ENCODE measurements around the gene ECHS1.

The ECHS1 gene

DNA sequence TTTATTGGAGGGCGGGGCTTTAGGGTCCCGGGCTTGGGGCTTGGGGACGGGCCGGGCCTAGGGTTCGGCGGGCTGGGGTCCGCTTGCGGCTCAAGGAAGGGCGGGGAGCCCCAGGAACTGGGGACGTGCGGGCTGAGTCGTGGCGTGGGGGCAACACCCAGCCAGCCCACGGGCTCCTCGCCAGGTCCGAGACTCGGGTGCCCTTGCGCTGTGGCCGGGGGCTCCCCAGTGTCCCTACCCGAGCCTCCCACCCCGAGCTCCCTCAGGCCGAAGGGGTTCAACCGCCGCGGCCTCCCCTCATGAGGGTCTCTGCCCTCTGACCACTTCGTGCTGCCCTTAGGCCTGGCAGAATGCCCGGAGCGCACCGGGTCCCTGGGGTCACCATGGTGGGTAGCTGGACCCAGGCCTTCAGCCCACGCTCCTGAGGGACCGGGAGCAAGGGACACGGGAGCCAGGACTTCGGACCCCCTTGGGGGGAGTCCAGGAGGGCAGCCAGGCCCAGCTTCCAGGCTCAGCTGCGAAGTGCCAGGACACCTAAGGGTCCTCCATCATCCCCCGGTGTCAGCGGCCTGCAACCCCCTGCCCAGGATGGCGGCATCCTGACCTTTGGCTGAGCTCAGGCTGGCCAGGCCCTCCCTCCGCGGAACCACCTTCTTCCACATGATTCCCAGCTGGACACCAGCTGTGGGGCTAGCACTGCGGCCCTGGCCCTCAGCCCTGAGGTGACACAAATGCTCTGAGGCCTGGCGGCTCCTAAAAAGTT lies 14.8 kb downstream of the ECHS1 start:
- DNase-seq (ENCODE audit: low spot score) = no peak

DNA sequence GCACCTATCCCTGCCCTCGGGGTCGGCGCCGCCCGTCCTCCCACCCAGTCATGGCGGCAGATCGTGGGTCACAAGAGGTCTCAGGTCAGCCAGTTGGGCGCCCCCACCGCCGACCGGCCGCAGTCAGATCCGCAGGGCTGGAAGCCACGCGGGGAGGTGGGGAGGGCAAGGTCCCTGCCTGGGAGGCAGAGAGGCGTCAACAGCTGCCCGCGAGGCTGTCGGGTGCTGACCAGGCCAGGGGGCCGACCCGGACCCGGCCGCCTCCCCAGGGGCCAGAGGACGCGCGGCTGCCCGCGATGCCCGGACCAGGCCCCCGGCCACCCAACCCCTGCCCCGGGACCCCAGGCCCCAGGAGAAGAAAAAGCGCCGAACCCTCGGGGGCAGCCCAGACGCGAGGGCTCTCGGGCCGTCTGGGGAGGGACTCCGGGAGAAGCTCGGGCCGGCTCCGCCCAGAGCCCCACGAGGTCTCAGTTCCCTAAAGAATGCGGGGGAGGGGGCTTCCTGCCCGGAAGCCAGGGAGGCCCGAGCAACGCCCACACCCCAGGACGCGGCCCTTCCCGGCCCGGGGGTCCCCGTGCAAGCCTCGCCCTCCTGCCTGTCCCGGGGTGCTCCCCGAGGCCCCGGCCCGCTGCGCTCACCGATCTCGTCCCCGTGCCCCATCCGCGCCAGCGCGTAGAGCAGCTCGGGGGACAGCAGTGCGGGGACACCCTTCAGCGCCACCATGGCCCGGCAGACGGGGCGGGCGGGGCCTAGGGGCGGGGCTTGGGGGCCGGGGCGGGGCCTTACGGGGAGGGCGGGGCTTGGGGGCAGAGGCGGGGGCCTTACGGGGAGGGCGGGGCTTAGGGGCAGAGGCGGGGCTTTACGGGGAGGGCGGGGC lies 15.6 kb downstream of the ECHS1 start, which contains the start of gene FUOM:
TSS of gene FUOM (minus strand) at position 735 of the 877 bp plus-strand sequence. CDS start at position 723, 12 bp downstream.
- peak; percentile 59 for DNase-seq (ENCODE audit: low spot score)

DNA sequence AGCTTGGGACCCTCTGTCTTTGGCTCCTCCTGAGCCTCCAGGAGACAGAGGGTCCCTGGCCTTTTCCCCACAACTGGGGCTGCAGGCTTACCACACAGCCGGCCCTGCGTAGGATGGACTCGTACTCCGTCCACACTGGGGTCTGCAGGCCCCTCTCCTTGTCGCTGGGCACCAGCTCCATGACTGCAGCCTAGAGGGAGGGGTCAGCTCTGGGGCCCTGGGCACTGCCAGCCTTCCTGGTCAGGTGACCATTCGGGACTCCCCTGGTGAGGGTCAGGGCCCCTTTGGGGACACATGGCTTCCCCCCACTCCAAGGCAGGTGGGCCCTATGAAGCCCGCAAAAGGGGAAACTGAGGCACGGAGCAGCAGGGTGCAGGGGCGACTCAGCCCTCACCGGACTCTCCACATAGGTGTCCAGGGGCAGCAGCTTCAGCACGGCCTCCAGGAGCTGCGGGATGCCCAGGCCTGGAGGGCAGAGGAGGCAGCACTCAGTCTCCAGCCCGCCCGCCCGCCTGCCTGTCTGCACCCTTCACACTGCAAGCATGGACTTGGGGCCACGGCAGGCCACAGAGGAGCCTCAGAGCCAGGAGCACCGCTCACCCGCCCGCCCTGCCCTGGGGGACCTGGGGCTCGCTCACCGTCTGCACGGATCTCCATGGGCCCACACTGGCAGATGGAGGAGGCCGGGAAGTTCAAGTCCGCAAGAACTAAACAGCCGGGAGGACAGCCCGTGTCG lies 16.4 kb downstream of the ECHS1 start:
- no peak for DNase-seq (ENCODE audit: low spot score)

DNA sequence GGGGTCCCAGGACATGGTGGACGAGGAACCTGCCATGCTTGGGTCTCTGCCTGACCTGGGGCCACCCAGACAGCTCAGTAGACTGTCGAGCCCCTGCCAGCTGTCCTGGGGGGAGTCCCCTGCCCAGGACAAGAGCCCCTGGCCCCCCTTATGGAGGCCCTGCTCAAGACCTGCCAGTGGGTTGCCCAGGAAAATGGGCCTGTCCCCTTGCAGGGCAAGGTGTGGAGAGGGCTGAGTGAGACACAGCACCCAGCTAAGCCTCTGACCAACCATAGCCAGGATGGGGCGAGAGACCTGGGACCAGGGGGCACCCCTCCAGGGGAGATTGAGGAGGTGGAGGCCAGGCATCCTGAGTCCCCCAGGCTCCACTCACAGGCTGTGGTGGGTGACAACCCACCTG lies 17.2 kb downstream of the ECHS1 start:
- DNase-seq (ENCODE audit: low spot score) = no peak

DNA sequence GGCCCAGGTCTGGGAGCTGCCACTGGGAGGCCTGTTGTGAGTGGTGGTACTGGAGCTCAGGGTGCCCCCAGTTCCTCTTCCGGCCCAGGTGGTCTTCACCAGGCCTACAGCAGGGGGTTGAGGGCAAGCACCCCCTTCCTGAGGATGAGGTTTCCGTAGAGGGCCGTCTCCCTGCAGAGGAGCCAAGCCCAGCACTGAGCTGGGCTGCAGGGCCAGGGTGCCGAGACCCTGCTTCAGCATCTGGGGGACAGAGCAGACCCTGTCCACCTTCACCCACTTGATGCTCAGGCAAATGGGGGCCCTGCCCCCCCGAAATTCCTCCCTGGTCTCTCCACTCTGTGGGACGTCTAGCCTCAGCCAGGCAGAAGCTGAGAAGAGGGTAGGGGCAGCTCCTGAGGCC lies 17.9 kb downstream of the ECHS1 start:
- DNase-seq (ENCODE audit: low spot score) = no peak

DNA sequence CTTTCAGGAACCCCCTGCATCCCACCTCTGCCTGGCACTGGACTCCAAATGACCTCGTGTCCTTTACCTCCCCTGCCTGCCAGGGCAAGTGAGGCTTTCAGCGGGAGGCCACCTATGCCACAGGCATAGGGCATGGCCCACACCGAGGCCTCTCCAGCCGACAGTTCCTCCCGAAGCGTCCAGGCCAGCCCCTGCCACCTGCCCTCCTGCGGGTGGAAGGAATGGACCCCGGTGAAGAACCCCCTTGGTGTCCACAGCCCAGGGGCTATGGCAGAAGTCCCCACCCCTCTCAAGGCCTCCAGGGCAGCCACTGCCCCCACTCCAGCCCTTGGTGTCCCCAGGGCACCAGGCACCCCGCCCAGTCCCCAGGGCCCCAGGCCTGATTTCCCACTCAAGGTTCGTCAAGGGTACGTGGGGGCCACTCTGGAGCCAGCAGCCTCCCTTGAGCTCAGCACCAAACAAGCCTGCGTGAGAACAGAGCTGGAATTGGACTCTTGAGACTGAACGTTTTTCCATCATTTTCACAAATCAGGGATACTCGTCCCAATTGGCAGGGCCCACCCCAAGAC lies 18.4 kb downstream of the ECHS1 start:
- no peak for DNase-seq (ENCODE audit: low spot score)

DNA sequence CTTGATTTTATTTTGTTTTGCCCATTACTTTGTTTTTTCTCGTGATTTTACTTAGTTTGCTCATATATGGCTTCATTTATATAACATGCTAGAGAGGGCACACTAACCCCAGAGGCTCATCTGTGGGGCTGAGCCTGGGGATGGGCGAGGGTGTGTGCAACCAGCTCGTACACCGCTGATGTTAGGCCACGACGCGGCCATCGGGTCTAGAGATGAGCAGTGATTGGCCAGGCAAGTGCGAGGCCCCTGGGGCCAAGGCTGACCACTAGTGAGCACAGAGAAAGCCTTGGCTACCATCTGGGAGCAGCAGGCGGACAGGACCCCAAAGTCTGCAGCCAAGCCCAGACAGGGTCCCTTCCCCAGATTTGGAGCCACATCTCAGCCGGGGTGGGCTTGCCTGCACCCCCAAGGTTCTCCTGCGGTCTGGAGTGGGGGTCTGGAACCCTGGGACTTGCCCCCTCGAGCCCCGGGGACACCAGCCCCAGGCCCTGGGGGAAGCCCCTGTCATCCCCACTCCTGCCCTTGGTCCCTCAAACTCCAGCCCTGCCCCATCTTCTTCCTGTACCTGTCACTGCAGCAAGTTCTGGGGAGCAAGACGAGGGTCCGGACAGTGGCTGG lies 19.1 kb downstream of the ECHS1 start:
- no peak for DNase-seq (ENCODE audit: low spot score)

DNA sequence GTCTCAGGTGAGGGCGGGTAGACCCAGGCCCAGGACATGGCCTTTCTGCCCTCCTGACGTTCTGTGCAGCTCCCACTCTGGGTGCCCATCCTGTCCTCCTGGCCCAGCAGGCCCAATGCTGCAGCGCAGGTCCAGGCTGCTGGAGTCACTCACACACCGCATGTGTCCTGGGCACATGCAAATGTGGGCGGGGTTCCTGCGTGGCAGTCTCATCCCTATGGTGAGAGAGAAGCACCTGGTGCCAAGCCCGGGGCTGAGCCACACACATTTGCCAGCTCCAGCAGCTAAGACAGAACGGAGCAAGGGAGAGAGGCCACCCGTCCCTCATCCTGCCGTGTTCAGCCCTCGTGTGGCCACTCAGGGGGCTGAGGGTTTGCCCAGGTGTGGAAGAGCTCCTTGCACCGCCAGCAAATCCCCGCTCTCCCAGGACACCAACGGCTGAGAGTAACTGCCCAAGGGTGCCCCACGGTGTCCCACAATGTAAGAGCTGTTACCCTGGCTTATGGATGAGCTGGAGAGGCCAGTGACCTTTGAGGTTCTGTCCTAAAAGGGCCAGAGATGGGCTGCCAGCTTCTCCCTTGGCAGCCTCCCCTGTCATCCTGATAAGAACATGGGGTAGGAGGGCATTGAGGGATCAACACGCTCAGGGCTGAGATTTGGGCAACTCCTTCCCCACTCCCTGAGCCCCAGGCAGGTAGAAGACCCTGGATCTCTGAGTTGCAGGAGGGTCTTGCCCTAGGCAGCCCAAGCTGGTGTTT lies 19.8 kb downstream of the ECHS1 start:
- no peak for DNase-seq (ENCODE audit: low spot score)

DNA sequence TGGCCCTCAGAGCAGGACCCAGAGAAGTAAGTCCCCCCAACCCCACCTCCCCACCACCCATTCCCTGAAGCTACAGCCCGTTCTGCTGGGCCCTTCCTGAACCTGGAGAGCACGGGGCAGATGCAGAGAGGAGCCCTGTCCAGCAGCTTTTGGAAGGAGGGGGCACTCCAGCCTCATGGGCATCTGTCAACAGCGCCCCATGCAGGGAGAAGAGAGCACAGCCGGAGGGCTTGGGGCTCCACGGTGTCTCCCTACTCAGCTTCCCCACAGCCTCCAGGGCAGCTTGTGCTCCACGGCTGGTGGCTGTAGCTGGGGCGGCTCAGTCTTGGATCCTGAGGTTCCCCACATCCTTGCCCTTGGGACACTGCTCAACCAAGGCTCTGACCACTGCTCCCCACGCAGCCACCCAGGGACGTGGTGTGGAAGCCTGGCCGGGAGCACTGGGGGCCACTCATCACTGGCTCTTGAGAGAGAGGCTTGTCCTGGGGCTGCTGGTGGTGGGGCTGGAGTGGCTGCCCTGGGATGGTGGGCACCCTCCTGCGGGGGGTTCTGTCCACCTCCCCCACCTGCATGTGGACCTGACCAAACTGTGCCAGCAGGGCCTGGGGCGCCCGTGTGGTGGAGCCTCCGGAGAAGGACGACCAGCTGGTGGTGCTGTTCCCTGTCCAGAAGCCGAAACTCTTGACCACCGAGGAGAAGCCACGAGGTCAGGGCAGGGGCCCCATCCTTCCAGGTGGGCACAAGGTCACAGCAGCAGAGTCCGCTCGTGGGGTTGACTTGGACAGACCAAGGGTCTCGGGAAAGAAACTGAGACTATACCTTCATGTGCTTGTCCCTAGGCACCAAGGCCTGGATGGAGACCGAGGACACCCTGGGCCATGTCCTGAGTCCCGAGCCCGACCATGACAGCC lies 21.5 kb downstream of the ECHS1 start:
- no peak for DNase-seq (ENCODE audit: low spot score)

DNA sequence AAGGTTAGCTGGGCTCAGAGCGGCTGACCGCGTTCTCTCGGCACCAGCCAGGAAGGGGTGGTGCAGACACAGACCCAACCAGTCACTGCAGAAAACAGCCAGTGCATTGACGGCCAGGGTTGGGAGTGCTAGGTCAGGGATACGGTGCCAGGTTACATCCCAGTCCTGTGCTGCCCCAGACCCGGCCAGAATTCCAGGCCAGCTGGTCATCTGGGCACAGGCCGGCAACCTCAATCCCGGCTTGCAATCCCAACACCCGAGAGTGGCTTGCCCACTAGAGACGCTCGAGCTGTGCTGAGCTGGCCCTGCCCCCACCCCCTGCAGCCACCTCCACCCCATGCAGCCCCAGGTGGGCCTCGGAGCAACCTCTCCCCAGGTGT lies 22.2 kb downstream of the ECHS1 start:
- DNase-seq (ENCODE audit: low spot score) = no peak

DNA sequence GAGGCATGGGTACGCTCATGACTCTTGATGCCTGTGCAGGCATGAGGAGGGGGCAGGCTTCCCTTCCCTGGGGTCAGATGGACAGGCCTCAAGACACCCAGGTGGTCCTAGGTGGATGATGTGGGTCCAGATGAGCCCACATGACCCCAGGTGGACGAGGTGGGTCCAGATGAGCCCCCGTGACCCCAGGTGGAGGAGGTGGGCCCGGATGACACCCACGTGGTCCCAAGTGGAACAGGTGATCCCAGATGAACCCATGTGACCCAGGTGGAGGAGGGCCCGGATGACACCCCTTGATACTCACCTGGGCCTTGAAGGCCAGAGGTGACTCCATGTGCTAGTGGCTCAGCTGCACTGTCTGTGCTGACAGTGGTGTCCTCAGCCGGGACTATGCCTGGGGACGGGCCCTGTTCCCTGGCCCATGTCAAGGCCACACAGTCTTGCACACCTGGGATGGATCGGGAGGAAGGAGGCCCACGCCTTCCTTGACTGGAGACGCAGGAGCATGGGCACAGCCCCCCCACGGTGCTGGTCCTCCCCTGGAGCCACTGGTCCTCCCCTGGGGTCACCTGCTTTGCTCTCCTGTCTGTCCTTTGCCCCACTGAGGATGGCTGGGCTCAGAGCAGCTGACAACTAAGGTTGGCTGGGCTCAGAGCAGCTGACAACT lies 22.7 kb downstream of the ECHS1 start:
- DNase-seq (ENCODE audit: low spot score) = no peak

DNA sequence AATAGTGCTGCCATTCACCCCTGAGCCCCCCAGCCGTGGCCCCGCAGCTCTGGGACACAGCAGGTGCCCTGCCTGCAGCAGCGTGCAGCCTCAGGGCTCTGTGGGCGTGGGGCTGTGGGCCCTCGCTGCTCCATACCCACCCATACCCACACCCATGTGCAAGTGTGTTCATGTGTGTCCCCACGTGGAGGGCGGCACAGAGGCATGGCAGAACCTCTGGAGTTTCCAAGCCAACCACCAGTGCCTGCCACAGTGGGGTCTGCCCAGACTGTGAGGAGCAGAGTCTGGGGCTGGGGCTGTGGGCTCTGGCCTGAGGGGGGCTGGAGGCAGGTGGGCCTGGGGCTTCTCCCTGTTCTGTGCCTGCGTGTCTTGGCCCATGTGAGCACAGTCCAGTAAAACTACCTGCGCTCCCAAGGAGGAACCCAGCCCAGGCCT lies 23.6 kb downstream of the ECHS1 start:
- no peak for DNase-seq (ENCODE audit: low spot score)

DNA sequence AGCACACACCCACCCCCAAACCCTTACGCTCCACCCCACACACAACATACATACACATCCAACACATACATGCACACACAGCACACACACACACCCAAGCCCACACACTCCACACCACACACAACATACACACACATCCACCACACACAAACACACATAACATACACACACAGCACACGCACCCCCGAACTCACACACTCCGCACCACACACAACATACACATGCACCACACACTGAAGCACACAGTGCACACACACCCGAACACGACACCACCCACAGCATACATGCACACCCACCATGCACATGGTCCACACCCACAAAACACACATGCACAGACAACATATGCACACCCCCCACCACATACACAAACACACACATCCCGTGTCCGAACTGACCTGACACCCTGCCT lies 24.0 kb downstream of the ECHS1 start:
- DNase-seq (ENCODE audit: low spot score) = no peak

DNA sequence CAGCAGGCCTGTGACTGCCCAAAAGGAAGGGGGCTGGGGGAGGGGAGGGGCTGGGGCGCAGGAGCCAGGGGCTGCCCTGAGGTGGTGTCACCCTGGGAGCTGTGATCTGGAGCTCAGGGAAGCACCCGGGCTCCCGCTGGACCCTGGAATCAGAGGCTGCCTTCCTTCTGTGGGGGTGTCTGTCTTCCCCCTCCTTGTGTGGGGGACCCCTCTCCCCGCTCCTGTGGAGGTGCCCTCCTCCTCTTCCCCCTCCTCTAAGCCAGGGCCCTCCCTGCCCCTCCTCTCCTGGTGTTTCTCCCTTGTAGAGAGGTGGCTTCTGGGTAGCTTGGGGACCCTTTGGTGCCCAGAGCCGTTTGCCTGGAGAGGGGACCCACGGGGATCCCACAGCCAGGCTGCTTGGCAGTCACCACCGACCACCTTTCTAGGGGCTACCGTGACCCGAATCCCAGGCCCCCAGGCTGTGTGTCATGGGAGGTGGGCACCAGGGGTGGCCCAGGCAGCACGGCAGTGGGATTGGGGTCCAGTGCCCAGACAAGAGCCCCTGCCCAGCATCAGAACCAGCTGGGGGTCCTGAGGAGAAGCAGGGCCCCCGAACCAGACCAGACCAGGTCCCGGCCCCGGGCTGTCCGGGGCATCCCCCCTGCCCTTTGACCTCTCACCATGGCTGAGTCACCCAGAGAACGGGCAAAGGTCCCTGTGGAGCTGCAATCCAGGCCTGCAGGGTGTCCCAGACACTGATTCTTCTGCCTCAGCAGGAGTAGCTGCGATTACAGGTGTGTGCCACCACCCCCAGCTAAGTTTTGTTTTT lies 25.2 kb downstream of the ECHS1 start:
- no peak for DNase-seq (ENCODE audit: low spot score)

DNA sequence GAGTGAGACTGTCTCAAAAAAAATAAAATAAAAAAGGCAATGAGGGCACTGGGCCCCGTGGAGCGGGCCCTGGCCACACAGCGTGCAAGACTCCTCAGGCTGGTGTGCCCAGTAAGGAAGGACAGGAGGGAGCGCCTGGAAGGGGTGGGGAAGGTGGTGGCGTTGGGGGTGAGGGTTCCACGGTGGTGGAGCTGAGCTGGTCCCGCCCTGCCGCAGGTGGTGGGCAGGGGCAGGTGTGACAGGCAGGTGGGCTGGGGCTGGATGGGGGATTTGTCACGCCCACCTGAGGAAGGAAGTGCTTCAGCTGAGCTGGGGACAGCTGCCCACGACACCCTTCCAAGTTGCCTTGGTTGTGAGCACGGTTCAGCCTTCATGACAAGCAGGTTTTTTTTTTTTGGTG lies 26.7 kb downstream of the ECHS1 start:
- DNase-seq (ENCODE audit: low spot score) = no peak

DNA sequence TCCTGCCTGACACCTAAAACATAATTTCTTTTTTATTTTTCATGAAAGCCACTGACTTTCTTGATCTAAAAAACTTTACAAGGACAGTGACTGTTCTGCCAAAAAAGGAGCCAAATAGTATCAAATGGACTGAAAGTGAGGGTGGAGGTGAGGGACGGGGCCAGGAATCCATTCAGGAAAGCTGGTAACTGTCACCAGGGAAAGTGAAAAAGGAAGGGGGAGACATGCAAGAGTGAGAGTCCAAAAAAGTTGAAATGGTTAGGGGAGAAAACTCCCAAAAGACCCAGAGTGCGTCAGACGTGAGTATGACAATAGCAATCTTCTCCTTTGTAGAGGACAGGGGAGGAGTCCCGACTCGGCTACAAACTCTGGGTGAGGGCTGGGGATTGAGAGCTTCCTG lies 28.9 kb downstream of the ECHS1 start:
- no peak for DNase-seq (ENCODE audit: low spot score)

DNA sequence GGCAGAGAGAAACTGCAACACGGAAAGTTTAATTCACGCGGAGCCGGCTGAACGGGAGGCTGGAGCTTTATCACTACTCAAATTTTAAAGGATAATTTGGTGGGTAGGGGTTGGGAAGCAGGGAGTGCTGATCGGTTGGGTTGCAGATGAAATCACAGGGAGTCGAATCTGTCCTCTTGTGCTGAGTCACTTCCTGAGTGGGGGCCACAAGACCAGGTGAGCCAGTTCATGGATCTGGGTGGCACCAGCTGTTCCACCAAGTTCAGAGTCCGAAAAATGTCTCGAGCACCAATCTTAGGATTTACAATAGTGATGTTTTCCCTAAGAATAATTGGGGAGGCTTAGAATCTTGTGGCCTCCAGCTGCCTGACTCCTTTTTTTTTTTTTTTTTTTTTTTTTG lies 29.6 kb downstream of the ECHS1 start:
- DNase-seq (ENCODE audit: low spot score) = no peak

DNA sequence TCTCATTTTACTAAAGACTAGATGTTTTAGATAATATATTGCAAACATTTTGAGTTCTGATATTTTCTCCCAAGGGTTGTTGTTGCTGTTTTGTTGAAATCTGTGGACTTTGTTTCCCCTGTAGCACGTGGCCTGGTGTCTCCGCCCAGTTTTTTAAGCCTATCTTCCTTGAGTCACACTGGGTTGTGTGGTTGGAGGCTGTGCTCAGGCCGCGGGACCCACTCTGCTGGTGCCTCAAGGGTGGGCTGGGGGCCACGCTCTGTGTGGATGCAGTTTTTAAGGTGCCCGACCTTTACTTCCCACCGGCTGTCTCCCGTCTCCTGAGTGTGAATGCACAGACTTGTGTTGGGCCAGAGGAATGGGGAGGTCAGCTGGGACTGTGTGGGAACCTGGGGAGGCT lies 30.2 kb downstream of the ECHS1 start:
- no peak for DNase-seq (ENCODE audit: low spot score)

DNA sequence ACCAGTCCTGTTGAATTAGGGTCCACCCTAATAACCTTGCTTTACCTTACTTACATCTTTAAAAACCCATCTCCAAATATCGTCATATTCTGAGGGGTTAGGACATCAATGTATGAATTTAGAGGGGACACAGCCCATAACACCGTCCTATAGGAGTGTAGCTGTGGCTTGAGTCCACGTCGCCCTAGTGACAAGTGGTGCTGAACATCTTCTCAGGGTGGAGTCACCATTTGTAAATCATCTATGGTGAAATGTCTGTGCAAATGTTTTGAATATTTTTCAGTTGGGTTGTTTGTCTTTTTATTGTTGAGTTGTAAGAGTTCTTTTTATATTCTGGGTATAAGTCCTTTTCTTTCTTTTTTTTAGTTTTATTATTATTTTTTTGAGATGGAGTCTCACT lies 31.2 kb downstream of the ECHS1 start:
- DNase-seq (ENCODE audit: low spot score) = no peak
